Central memory CD4-positive, alpha-beta T cell (primary cell): Measurements from ENCODE around the gene CTSL.
"Not testable (repeated sequence)": the region's sequence is repeated elsewhere in the genome, so short reads cannot be mapped to it uniquely, and the experiment has no call there.

Source experiments
- DNase-seq: peaks from one replicate; pipeline ENCODE4 v3.0.0; 2022

Gene CTSL

GRCh38 chr9:87722393-87723088 is 3.4 kb upstream of the CTSL start:
- DNase-seq = no peak

- DNase-seq = no peak
Observed at GRCh38 chr9:87725356-87725899, 491 bp upstream of the CTSL start.

GRCh38 chr9:87729246-87729645 is 3.3 kb downstream of the CTSL start:
- no peak for DNase-seq

- DNase-seq = no peak
Observed at GRCh38 chr9:87731321-87731720, 5.4 kb downstream of the CTSL start.

GRCh38 chr9:87732344-87732743 is 6.4 kb downstream of the CTSL start:
- DNase-seq = no peak

- no peak for DNase-seq
Observed at GRCh38 chr9:87732756-87733155, 6.8 kb downstream of the CTSL start.

GRCh38 chr9:87733273-87734052 is 7.5 kb downstream of the CTSL start:
- DNase-seq = no peak

- no peak for DNase-seq
Observed at GRCh38 chr9:87734106-87734505, 8.2 kb downstream of the CTSL start.

GRCh38 chr9:87739546-87739945 is 13.6 kb downstream of the CTSL start:
- no peak for DNase-seq

GRCh38 chr9:87740209-87740608 is 14.3 kb downstream of the CTSL start:
- no peak for DNase-seq

- no peak for DNase-seq
Observed at GRCh38 chr9:87741326-87741725, 15.4 kb downstream of the CTSL start.

GRCh38 chr9:87741891-87742290 is 16.0 kb downstream of the CTSL start:
- DNase-seq = no peak

GRCh38 chr9:87742813-87743428 is 17.0 kb downstream of the CTSL start:
- no peak for DNase-seq

- DNase-seq = not testable (repeated sequence)
Observed at GRCh38 chr9:87744247-87744646, 18.3 kb downstream of the CTSL start.

- DNase-seq = no peak
Observed at GRCh38 chr9:87746186-87746585, 20.3 kb downstream of the CTSL start.

- no peak for DNase-seq
Observed at GRCh38 chr9:87748881-87749280, 23.0 kb downstream of the CTSL start.

- DNase-seq = no peak
Observed at GRCh38 chr9:87749335-87750035, 23.6 kb downstream of the CTSL start.

GRCh38 chr9:87750726-87751125 is 24.8 kb downstream of the CTSL start:
- no peak for DNase-seq

- DNase-seq = no peak
Observed at GRCh38 chr9:87751423-87751822, 25.5 kb downstream of the CTSL start.

- DNase-seq = no peak
Observed at GRCh38 chr9:87751868-87752267, 25.9 kb downstream of the CTSL start.

GRCh38 chr9:87753313-87753712 is 27.4 kb downstream of the CTSL start:
- DNase-seq = no peak

- not testable (repeated sequence) for DNase-seq
Observed at GRCh38 chr9:87758330-87758729, 32.4 kb downstream of the CTSL start.

GRCh38 chr9:87759980-87760379 is 34.1 kb downstream of the CTSL start:
- DNase-seq = not testable (repeated sequence)
